Heart left ventricle (tissue), 13 donors: ENCODE measurements around the gene TAS2R42.

ENCODE experiments used
- CTCF ChIP-seq, 12 donors: fragments of 200-600 bp; sonication (generic) in 4 of 12; IDR thresholded peaks; one replicate each; pipeline versions ENCODE4 v1.5.0 to v1.8.0; 2018 to 2022; ENCODE audit warnings: antibody characterized with exemption in 12 of 12, mild to moderate bottlenecking in 5 of 12
- POLR2A ChIP-seq, 2 donors: fragments of 450-650 bp; IDR thresholded peaks; one replicate each; pipeline ENCODE4 v1.6.1; 2017; ENCODE audit warnings: antibody characterized with exemption in 2 of 2, mild to moderate bottlenecking in 2 of 2, moderate library complexity in 2 of 2
- donor health status: ischemic (EF 13 %, LVEDD 7.1; RV severe dilation, severe dysfunction).
- donor health status: DM: no; HTN: yes; CAD: no.
- donor health status: DM: no; HTN: no; CAD: no.
- donor health status: ischemic (EF 25% LVEDD 6.9; RV normal size, moderate dysfunction).
- donor health status: ischemic (EF 25% LVEDD 5.7; RV mildly dilated, moderate dysfunction).
- donor health status: ischemic (EF 35%, LVEDD 5.7; RV mildly dilated, moderate dysfunction).
- donor health status: nonischemic (EF 11% LVEDD 7.7; RV severe dilation, severe dysfunction).
- donor health status: DM: yes; HTN: yes; CAD: no.
- donor health status: PGD.
- donor health status: ischemic (EF 29% LVEDD 5.4; RV normal size, mild dysfunction).
- donor health status: nonischemic (EF 23%, LVEDD 6.1; RV moderate dilation, normal function).

GRCh38 chr12:11171969-11172675 is 14.6 kb downstream of the TAS2R42 start:
- TF ChIP-seq CTCF (IDR thresholded peaks at IDR 0.05) (no peak), POLR2A (IDR thresholded peaks at IDR 0.05) (no peak)
